ENCODE measurements around the gene RAB6A. TPM values are rescaled to one million over a fixed set of nuclear protein-coding genes. Genes with fewer than 3 reads are reported as not detected.

RAB6A gene
- total RNA-seq, 1 experiment from 2014 or later = 105 TPM

- Histone ChIP-seq H3K27me3 (replicated peaks; ENCODE audit: insufficient read depth, low read depth, low read length, poor library complexity) (no peaks in the 10 kb centered on the region), H3K27ac (ENCODE audit: low read depth, low read length, poor library complexity, severe bottlenecking) (peak overlapping the region; percentile 65), H3K36me3 (ENCODE audit: insufficient read depth, low read length, poor library complexity, severe bottlenecking) (no peaks in the 10 kb centered on the region), H3K4me1 (ENCODE audit: insufficient read depth, low read length, poor library complexity, severe bottlenecking) (peaks cover 29% of the 10 kb centered on the region), H3K9me3 (ENCODE audit: low read depth, low read length, poor library complexity, severe bottlenecking) (no peaks in the 10 kb centered on the region), H3K4me3 (ENCODE audit: low read depth, low read length, poor library complexity, severe bottlenecking) (no peak overlapping the region)
- no peak for TF ChIP-seq EZH2 (IDR thresholded peaks at IDR 0.05; ENCODE audit: borderline replicate concordance, low read depth, low read length, poor library complexity, severe bottlenecking)
- no peak for TF ChIP-seq CTCF (conservative IDR thresholded peaks at IDR 0.05; ENCODE audit: low read depth, low read length)
- BruUV-seq (replicated peaks) = no TSS peak
- POLR2A ChIA-PET (ENCODE audit: low non-redundant PET) = interaction anchor here (0.7 to 0.8 kb wide), 2 partner anchors 191 to 457 kb away, joined by 3 to 11 read pairs; no protein-coding TSS in a partner anchor
- CTCF ChIA-PET = no interaction called here
- DNase-seq (ENCODE audit: low spot score) = no peak
- intact Hi-C loops (cut with micrococcal nuclease; ENCODE audit: unreplicated experiment) = no loop called here
Measured at GRCh38 chr11:73784734-73785133, 23.9 kb upstream of the RAB6A start.

GRCh38 chr11:73784080-73784634 lies 23.3 kb upstream of the RAB6A start:
- ChIA-PET CTCF (no interaction called here), POLR2A (ENCODE audit: low non-redundant PET) (interaction anchor here (0.8 kb wide), 1 partner anchor 191 kb away, joined by 3 read pairs; no protein-coding TSS in a partner anchor)
- Histone ChIP-seq H3K27ac (ENCODE audit: low read depth, low read length, poor library complexity, severe bottlenecking) (peak overlapping the region; percentile 65), H3K4me1 (ENCODE audit: insufficient read depth, low read length, poor library complexity, severe bottlenecking) (peaks cover 25% of the 10 kb centered on the region), H3K36me3 (ENCODE audit: insufficient read depth, low read length, poor library complexity, severe bottlenecking) (no peaks in the 10 kb centered on the region), H3K9me3 (ENCODE audit: low read depth, low read length, poor library complexity, severe bottlenecking) (no peaks in the 10 kb centered on the region), H3K4me3 (ENCODE audit: low read depth, low read length, poor library complexity, severe bottlenecking) (no peak overlapping the region), H3K27me3 (replicated peaks; ENCODE audit: insufficient read depth, low read depth, low read length, poor library complexity) (no peaks in the 10 kb centered on the region)
- TF ChIP-seq CTCF (conservative IDR thresholded peaks at IDR 0.05; ENCODE audit: low read depth, low read length) (no peak), EZH2 (IDR thresholded peaks at IDR 0.05; ENCODE audit: borderline replicate concordance, low read depth, low read length, poor library complexity, severe bottlenecking) (no peak)
- BruUV-seq (replicated peaks) = no TSS peak
- intact Hi-C loops (cut with micrococcal nuclease; ENCODE audit: unreplicated experiment) = no loop called here
- peak; percentile 34 for DNase-seq (ENCODE audit: low spot score)

GRCh38 chr11:73783483-73784020 lies 22.7 kb upstream of the RAB6A start:
- no peak for DNase-seq (ENCODE audit: low spot score)
- TF ChIP-seq CTCF (conservative IDR thresholded peaks at IDR 0.05; ENCODE audit: low read depth, low read length) (no peak), EZH2 (IDR thresholded peaks at IDR 0.05; ENCODE audit: borderline replicate concordance, low read depth, low read length, poor library complexity, severe bottlenecking) (no peak)
- no TSS peak for BruUV-seq (replicated peaks)
- H3K27ac ChIP-seq (ENCODE audit: low read depth, low read length, poor library complexity, severe bottlenecking) = peak overlapping the region; percentile 65
- no peaks in the 10 kb centered on the region for H3K9me3 ChIP-seq (ENCODE audit: low read depth, low read length, poor library complexity, severe bottlenecking)
- H3K4me3 ChIP-seq (ENCODE audit: low read depth, low read length, poor library complexity, severe bottlenecking) = no peak overlapping the region
- ChIA-PET POLR2A (ENCODE audit: low non-redundant PET) (interaction anchor here (0.8 kb wide), 1 partner anchor 192 kb away, joined by 3 read pairs; no protein-coding TSS in a partner anchor), CTCF (no interaction called here)
- H3K4me1 ChIP-seq (ENCODE audit: insufficient read depth, low read length, poor library complexity, severe bottlenecking) = peaks cover 19% of the 10 kb centered on the region
- H3K36me3 ChIP-seq (ENCODE audit: insufficient read depth, low read length, poor library complexity, severe bottlenecking) = no peaks in the 10 kb centered on the region
- H3K27me3 ChIP-seq (replicated peaks; ENCODE audit: insufficient read depth, low read depth, low read length, poor library complexity) = no peaks in the 10 kb centered on the region
- intact Hi-C loops (cut with micrococcal nuclease; ENCODE audit: unreplicated experiment) = no loop called here

Data from A673 (cell line).